Raji (cell line): Measurements from ENCODE around the gene HEXA.

ENCODE experiments used
- POLR2A ChIP-seq: IDR thresholded peaks from 2 replicates; pipeline ENCODE4 v1.6.1; 2011; ENCODE audit warnings: low read depth, low read length, control low read depth; ENCODE audit not compliant: insufficient read depth

The HEXA gene

DNA sequence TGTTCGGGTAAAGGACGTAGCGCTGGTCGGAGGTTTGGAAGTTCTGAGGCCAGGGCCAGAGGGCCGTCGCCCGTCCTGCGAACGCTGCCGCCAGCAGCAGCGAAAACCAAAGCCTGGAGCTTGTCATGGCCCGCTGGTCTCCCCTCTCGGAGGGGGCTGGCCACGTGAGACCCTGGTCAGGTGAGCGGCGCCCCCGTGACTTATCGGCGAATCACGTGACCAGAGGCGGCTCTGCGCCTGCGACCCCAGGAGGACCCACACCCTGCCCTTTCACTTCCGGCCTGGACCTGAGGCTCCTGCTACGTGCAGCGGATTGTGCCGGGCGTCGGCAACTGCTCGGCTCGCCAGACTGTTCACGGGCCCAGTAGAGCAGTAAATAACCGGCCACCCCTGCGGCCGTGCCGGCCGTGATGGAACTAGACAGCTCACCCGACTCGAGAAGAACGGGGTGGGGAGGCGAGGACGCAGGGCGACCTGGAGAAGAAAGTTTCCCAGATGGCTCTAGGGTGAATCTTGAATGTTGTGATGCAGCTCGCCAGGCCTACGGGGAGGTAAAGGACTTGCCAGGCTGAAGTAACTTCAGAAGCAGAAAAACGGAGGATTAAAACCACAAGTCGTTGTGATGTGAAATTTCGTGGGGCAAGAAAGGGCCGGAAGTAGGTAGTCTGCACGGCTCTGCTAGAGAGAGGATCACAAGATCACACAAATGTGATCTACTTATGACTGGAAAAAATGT is at the start of gene HEXA:
TSS of gene HEXA (minus strand) at position 169 of the 736 bp plus-strand sequence. CDS start at position 127, 42 bp downstream.
- TF ChIP-seq POLR2A = peak; percentile 95

DNA sequence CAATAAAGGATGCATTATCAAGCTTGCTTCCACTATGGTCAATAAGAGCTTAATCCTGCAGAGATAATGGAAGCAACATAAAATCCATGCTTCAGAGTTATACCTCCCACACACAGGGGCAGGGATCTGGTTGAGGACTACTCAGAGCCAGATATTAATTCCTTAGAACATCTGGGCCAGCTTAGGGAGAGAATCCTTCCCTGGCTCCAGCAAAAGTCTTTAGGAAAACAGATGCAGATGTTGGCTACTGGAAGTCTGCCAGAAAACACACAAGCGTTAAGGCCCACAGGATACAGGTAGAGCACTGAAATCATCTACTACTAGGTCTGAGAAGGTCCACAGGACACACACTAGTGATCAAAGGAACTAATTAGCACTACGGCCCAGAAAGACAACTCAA is 47.4 kb upstream of the HEXA start:
- TF ChIP-seq POLR2A = no peak

DNA sequence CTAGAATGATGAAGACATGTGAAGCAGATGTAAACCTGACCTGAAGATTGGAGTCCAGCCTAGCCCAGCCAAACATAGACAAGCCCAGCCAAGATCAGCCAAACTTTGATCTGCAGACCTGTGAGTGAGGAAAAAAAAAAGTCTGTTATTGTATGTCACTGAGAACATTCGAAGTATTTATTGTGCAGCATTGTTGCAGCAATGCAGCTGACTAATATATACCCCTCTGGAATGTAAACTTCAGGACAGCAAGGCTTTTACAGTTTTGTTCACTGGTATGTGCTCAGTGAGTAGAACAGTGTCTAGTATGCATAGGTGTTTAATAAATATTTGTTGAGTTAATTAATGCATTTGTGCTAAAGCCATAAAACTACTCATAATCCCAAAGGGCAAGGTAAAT is 45.7 kb upstream of the HEXA start:
- no peak for TF ChIP-seq POLR2A

DNA sequence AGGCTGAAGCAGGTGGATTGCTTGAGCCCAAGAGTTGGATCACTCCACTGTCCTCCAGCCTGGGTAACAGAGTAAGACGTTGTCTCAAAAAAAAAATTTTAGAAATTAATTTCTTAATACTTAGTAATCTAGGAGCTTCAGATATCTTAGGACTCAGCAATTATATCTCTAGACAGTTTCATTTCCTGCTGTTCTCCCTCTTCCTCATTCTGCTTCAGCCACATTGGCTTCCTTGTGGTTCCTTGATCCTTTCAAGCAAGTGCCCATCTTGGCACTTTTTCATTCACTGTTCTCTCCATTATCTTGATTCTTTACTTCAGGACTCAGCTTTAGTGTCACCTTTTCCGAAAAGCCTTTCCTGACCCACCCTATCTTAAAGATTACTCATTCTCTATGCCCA is 44.8 kb upstream of the HEXA start:
- TF ChIP-seq POLR2A = no peak

DNA sequence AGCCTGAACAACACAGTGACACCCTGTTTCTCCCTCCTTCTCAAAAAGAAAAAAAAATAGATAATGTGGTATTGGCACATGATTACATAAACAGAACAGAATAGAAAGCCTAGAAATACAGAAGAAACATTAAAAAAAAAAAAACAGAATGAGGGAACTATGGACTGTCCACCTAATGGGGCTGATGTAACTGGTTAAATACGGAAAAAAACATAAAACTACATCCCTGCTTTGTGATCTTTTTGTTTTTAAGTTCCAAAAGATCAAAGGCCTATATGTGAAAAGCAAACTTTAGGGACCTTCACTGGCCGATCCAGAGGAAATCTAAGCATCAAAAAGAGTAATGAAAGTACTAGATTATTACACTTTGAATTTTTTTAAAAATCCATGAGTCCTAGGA is 39.5 kb upstream of the HEXA start:
- no peak for TF ChIP-seq POLR2A

GRCh38 chr15:72411544-72411943 is 35.7 kb upstream of the HEXA start:
- TF ChIP-seq POLR2A = no peak

DNA sequence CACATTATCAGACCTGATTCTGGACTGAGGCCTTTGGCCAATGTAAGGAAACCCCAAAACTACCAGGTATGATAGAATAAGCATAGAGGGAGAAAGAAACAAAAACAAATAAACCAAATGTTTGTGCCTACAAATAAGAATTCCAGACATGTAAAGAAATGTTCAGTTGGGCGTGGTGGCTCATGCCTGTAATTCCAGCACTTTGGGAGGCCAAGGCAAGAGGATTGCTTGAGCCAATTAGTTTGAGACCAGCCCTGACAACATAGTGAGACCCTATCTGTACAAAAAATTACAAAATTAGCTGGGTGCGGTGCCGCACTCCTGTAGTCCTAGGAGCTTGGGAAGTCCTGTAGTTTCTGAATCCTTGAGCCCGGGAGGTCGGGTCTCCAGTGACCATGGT is 35.3 kb upstream of the HEXA start:
- TF ChIP-seq POLR2A = no peak

DNA sequence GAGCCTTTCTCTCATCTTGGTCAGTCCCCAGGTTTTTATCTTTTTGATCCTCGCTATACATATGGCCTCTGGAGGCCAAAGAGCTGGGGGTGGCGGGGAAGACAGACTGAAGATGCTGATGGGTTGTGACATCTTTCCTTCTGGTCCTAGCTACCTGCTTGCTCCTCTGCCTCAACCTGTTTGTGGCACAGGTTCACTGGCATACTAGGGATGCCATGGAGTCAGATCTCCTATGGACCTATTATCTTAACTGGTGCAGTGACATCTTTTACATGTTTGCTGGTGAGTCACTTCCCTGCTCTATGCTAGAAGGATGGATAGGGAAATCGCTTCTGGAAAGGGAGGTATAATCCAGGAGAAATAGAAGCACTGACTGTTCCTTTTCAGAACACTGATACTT is 31.1 kb upstream of the HEXA start:
- no peak for TF ChIP-seq POLR2A

GRCh38 chr15:72404841-72405240 is 29.0 kb upstream of the HEXA start:
- no peak for TF ChIP-seq POLR2A

- TF ChIP-seq POLR2A = no peak
Measured at GRCh38 chr15:72404356-72404755, 28.5 kb upstream of the HEXA start.

- TF ChIP-seq POLR2A = no peak
Measured at GRCh38 chr15:72402726-72403125, 26.9 kb upstream of the HEXA start.

GRCh38 chr15:72398648-72399047 is 22.8 kb upstream of the HEXA start:
- TF ChIP-seq POLR2A = no peak

GRCh38 chr15:72397796-72398588 is 22.2 kb upstream of the HEXA start, which contains the start of gene TMEM202:
TMEM202 (plus strand) TSS chr15:72398305; CDS start chr15:72398327, 22 bp downstream.
- TF ChIP-seq POLR2A = no peak

DNA sequence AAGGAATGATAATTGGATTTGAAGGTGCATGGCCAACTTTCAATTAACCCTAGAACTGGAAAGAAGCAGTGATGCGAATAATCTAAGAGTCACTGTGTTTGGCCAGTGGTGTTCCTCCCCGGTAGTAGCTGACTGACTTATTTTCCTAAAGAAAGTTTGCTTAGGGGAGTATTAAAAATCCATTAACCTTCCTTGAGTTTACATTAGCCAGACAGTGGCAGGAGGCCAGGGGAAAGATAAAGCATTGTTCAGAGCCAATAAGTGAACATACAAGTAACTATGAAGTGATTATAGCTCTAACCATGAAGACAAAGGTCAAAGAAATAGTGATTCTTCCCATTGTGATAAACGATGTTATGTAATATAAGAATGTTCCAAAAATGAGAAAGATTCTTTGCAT is 13.4 kb upstream of the HEXA start:
- no peak for TF ChIP-seq POLR2A

DNA sequence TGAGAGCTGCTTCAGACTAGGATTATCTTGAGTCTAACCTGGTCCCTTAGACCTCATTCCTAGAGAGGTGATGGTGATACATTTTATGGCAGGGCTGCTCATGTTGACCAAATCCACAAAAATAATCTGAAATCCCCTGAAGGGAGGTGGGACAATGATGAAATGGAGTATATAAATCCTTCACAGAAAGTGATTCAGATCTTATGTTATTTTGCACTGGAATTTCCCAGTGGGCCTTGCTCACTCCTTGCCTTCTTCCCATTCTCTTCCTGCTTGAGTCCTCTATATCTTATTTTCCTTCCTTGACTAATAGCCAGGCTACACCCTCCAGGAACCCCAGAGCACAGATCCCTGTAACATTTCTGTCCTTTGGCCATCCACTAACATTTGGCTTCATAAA is 11.9 kb upstream of the HEXA start:
- TF ChIP-seq POLR2A = no peak

DNA sequence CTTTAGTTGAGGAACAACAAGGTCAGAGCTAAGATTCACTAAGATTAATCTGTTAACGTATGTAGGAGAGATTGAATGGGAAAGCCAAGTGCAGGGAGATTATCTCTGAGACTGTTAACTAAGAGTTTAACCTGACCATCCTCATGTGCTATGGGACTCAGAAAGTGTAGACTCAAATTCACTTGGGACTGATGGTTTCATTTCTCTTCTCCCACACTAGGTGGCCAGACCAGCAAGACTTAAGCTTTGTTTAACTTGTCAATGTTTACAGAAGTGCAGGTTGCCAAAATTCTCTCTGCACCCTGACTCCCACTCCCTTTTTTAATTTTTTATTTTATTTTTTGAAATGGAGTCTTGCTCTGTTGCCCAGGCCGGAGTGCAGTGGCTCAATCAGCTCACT is 6.3 kb upstream of the HEXA start:
- no peak for TF ChIP-seq POLR2A
